Lung microvascular endothelial cell (primary cell): ENCODE data around the gene CRIM1. TPM values are rescaled to one million over a fixed set of nuclear protein-coding genes. Genes with fewer than 3 reads are reported as not detected.
A peak's percentile ranks its signal among the peaks of the same experiment; 100 is the strongest.

Experiments used
- DNase-seq, 2 donors: peaks; one replicate each; pipeline versions ENCODE4 v3.0.0 to v3.0.0-alpha.2; 2010; ENCODE audit warnings: low read depth in 2 of 2
- total RNA-seq: library from RNA; depleted of rRNA; stranded (reverse); fragments of >200 nt; gene quantifications from 2 replicates; pipeline ENCODE4 v1.2.1, GENCODE V29; 2014

CRIM1 gene
- total RNA-seq, 1 donor from 2014 or later, result 583 TPM

DNA sequence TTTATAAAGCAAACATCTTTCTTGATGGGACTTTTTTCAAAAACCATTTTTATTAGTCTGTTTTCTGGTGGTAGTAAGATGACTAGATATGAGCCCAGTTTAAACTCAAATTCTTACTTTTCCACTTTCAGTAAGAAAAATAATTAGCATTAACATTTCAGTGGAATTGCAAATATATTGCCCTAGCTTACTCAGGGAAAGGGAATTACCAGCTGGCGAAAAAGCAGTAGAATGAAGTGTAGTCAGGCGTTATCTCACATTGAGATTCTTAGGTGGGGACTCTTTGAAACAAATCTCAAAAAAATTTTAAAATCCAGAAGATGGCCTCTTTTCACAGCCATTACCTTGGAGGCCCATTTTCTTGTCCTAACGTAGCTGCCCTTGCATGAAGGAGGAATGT lies 65.8 kb downstream of the CRIM1 start:
- DNase-seq, result no peak

DNA sequence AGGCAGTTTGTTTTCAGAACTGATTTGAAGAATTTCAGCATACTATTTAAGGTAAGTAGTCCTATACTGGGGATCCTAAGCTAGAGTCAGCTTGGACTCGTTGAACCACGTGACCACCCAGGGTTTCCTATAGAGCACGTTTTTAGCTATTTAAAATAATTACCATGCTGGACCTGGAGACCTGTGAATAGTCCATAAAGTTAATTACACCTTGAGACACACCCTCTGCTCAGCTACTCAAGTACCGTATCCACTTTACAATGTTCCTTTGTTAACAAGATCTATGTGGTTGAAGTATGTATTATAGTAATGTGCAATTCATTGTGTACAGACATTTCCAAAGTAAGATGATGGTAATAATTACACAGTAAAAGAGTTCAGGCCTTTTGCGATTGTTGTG lies 67.6 kb downstream of the CRIM1 start:
- DNase-seq, result no peak

DNA sequence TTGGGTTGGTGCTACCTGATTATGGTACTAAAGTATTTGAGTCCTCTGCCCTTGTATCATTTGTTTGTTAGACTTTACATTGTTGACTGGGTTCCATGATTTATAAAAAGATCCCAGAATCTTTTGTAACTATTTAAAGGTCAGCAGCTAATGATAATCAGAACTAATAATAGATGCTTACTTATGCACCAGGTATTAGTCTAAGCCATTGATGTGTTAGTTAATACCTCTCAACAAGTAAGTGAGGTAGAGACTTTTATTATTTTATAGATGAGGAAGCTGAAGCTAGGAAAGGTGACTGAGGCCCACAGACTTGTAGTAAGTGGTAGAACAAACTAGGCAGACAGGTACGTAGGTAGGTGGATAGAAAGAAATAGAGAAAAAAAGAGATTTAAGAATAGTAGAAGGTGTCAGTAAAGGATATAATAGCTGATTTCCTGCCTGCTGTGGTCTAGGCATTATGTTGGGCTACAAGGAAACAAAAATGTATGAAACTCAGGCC lies 68.1 kb downstream of the CRIM1 start:
- no peak for DNase-seq

DNA sequence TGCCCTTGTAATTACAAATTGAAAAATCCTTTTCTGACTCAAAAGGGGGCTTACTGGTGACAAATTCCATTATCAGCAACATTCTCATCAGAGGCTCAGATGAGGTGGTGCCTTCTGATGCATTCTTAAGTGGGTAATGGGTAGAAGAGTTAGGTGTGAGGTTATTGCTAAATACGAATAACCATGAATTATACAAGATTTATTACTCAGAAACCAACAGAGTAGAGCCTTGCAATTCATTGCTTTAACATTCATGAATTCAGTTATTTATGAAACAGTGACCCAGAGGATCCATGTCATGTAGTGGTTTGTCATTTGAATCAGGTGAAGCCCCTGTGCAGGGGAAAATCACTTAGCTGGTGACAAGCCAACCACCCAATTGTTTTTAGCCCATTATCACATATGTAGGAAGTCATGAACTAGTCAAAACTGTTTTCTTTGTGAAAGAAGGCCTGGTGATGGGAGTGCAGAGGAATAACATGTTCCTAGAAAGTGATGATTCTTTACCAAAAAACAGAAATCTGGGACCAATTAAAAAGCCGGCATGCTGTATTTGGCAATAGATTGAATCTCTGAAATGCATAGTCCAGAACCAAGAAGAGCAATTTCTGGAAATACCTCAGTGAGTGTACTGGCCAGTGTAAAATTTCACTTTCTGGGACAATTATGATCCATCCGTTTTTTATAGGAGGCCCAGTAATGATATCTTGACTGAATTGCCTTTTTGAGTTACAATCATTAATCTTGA lies 70.2 kb downstream of the CRIM1 start:
- DNase-seq, result peak in 1 of 2 donors; percentile 49

DNA sequence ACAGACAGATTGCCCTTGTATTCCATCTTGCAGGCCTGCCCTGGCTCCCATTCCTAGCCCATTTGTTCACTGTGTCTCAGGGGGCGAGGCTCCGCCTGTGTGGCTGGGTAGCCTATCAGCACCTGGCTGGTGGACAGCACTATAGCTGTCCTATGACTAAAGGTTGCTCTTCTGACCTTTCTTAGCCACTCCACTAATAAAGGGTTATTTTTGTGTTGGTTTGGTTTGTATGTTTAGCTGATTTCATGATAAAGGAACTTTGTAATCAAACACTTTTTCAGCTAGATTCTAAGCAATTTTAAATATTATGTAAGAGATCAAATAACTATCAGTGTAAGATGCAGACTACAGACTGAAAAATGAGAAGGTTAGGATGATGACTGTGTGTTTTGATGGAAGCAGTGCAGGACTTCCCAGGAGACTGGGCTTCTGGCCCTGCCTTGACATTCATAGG lies 72.2 kb downstream of the CRIM1 start:
- peak in 1 of 2 donors; percentile 43 for DNase-seq

DNA sequence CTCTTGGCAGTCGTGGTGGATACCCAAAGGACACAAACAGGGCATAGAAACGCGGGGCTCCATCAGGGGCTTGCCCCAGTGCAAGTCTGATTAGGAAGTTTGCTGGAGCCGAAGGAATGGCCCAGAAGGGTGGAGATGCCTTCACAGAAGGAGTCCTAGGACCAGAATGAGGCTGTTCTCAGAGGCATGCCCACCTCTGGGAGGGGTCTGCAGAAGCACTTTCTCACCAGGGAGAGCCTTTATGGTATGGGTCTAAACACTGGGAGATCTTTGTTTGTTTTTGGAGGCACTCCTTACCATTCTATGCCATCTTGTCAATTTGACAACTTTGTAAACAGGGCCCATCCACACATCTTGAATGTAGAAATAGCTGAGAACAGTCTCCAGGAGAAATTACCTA lies 75.0 kb downstream of the CRIM1 start:
- DNase-seq, result no peak

DNA sequence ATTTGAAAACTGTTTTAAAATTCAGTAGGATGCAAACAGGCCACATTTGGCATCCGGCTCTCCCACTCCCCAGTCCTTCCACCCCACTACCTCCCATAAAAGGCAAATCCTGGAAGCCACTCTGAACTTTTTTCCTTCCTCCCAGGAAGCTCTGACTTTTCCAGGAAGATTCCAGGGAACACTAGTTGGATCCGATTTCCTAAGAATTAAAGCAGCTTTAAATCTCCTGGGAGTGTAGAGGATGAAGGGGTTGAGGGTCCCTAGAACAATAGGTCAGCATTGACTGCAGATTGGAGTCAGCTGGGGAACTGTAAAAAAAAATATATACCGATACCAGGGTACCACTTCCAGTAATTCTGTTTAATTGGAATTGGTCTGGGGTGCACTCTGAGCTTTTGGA lies 76.9 kb downstream of the CRIM1 start:
- no peak for DNase-seq

DNA sequence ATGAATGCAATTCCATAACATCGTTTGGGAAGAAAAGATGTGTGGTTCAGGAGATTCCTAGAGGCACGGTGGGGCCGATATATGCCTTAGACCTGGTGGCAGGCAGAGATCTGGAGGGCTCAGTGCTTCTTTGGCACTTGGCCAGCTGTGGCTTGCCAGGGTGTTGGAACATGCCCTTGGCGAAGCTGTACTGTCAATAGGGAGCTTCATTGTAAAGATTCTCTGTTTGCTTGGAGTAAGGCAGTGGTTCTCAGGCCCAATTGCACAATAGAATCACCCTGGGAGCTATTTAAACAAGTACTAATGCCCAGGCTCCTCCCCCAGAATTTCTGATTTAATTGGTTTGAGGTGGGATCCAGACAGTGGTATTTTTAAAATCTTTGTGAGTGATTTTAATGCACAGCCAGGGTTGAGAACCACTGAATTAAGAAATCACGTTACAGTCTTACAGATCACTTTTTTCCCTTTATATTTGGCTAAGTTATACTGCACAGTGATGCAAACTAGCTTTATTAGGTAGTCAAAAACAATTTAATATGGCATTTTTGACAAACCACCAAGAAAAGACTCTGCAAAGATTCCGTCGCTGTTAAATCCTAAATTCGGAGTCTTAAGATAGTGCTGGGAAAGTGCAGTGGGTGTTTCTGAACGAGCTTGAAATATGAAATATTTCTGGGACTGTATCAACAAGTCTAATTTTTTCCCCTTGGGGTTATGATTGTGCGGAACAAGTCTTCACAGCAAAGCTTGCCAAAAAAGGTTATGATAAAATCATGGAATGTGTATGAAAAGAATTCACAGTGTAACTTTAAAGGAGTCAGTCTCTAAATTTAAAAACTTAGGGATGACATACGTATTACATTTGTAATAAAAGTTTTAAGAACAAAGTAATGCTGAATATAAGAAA lies 78.0 kb downstream of the CRIM1 start:
- peak in 1 of 2 donors; percentile 36 for DNase-seq

DNA sequence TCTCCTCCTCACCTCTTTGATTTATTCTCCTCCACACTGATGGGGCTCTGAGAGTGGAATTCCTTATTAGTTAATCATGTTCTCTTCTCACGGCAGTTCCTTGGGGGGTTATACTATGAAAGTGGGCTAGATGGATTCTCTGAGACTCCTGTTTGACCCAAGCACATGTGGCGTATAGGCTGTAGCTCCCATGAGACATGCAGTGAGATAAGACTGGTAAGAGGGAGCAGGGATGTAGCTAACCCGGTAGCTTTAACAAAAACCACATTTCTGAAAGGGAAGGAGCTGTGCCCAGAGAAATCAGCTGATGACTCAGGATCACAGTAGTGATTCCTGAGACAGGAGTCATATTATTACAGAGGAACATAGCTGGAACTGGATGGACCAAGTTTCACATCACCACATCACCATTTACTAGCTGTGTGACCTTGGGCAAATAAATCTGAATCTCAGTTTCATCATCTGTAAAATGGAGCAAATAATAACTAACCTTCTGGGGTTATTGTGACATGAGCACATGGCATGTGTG lies 82.9 kb downstream of the CRIM1 start:
- peak in 1 of 2 donors; percentile 86 for DNase-seq

DNA sequence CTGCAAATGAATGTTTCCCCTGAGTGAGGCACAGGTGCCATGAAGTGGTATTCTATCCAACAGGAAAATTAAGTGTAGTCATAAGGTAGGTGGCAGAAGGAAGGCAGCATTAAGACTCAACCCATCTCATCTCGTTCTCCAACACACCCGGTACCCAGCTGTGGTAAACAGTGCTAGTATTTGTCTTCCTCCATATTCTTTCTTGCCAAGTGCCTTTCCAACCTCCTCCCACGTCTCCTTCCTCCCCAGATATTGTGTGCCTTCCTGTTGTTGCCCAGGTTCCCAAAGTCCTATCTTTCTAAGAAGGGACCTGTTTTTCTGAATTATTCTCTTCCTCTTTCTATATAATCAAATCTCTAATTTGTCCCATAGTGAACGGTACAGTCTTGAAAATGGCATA lies 83.5 kb downstream of the CRIM1 start:
- DNase-seq, result no peak

DNA sequence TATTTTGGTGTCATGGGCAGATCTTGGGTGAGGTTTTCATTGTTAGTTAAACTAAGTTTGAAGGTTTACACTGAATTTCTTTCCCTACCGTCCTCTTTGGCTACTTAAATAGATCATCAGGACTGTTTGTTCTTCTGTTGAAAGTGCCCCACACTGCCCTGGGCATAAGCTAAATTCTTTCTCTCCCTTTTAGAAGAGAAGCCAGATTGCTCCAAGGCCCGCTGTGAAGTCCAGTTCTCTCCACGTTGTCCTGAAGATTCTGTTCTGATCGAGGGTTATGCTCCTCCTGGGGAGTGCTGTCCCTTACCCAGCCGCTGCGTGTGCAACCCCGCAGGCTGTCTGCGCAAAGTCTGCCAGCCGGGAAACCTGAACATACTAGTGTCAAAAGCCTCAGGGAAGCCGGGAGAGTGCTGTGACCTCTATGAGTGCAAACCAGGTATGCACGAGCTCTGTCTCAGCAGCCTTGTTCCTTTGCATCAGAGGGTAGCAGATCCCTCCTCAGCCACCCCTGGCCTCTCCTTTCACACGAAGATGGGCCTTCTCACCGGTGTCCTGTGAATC lies 85.6 kb downstream of the CRIM1 start:
- no peak for DNase-seq

DNA sequence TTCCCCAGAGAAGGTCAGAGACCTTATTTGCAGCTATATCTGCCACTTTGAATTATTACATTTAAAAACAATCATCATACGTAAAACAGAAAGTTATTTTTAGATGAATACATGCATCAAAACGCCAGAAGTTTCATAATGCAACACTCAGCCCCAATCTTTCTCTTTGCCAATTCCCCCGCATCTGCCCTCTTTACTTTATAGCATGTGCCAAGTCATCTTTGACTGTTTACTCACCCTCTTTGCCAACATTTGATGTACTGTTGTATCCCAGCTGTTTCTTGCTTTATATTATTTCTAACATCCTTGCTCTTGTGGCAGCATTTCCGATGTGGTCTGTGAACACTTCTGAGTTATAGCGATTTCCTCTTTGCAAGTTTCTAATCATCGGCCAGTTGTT lies 86.2 kb downstream of the CRIM1 start:
- peak in 1 of 2 donors; percentile 72 for DNase-seq

DNA sequence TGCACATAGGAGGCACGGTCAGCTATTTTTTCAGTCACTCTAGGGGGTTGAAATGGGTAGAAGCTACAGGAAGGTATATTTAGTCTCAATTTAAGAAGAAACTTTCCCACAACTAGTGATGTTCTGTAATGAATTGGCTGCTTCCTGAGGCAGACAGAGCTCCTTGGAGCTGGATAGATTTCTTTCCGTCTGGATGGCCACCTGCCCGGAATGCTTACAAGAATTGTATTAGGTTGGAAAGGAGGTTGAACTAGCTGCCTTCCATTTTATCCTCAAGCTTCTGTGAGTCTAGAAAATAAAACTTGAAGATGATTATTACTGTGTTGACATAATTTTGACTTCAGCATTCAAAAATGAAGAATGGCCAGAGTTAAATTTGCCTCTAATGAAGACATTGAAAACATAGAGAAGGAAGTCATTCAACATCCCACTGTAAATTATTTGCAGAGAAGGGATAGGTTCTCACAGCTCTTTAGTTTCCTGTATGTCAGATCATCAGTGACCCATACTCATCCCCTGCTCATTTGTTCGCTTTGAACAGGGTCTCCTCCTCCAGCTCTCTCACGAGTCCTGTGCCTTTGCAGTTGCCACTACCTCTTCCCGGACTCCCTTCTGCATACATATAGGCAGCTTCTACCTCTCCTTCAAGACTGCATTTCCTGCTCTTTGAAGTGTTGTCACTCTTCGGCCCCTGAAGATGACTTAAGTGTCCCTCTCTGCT lies 88.8 kb downstream of the CRIM1 start:
- peak in 1 of 2 donors; percentile 64 for DNase-seq

DNA sequence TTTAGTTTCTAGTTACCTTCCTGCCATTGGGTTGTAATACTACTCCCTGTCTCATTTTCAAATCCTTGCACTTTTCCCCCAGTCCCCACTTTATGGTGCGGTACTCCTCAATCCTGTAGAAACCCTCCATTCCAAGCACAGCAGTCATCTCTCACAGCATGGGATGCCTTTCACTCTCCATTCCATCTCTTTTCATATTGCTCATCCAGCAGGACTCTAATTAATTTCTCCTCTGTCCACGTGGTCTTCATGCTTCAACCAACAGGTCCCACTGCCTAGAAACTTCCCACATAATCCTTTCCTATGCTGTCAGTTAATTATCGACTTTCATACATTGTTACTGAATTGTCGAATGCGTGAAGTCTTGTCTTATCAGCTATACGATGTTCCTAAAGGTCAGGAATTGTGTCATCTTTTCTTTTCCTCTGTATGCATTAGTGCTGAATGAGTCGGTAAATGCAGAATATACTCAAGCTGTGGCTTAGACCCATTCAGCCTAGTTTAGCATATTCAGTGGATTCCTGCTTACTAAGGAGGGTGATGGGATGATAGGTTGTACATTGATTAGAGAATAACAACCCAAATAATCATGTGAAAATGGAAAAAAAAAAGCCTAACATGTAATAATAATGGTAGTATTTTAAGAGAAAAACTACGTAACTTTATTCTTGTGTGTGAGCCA lies 89.7 kb downstream of the CRIM1 start:
- no peak for DNase-seq

DNA sequence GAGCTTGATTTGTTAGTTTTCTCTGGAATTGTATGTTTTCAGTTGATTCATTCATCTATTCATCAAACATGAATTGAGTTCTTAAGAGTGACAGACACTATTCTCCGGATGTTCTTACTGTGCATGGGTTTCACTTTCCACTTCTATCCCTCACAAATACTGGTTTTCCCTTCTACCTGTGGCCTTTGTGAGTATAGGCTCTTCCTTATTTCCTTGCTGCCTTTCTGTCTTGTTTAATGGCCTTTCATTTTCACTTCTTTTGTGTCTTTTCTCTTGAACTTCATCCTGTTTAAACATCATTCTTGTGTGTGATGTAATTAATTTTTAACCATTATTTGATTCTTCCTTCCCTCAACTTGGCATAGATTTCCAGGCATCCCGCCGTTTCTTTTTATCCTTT lies 90.7 kb downstream of the CRIM1 start:
- no peak for DNase-seq

DNA sequence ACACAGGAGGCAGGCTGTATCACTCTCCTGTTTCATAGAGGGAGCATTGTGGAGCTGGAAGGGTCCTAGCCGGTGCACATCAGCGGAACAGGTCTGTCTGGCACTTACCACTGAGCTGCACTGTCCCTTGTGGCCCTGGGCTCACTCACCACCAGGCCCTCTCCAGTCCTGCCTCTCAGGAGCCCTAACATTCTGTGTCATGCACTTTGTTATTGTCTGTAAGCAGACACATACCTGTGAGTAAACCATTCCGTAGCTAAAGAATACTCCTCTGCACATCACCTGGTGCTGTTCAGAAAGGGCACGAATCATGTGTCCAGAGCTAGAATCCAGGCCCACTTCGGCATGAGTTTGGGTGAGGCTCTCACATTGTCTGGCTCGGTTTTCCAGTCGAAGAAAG lies 93.6 kb downstream of the CRIM1 start:
- no peak for DNase-seq

DNA sequence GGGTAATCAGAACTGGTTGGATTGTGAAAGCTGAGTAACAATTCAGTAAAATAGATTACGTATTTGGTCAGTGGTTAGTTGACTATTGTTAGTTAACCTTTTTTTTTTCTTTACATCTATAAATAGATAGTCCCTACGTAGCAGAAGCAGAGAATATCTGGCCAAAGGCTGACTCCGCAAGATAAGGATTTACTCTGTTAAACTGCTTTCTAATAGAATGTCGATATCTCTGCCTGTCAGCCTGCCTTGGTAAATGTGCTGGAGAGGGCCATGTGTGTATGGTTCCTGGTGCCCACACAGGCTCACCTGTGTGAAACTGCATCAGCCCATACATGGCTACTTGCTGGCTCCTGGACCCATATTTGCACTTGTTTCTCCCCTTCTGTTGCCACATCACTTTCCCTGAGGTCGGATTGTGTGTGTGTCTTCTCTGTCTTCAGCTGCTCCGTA lies 94.4 kb downstream of the CRIM1 start:
- peak in 1 of 2 donors; percentile 55 for DNase-seq

DNA sequence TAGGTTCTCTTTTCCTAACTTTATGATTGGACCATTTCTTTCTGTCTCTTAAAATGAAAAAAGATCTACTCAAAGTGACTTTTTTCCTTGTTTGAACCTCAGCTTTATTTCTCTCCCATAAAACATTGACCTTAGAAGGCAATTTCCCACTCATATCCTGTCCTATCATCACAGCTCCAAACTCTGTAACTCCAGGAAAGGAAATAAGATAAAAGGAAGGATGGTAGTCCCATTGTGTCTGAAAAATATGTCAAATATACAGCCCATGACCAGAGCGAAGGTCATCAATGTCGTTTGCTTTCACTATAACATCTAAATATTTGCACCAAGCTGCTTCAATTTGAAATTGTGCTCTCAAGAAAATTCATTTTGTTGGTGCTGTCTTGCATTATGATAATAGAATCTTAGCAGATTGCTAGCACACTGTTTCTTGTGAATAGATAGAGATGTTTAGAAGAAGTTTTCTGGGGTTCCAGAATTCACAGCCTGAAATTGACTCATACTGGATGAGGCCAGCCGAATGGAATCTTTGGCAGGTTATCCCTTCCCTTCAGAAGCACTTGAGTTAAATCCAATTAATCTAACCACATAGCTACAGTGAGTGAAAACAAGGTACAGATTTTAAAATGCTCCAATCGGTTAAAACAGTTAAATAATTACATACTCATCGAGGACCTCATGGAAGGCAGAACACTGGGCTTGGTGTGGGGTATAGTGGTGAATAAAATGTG lies 95.1 kb downstream of the CRIM1 start:
- peak; percentile 78 to 86 for DNase-seq

DNA sequence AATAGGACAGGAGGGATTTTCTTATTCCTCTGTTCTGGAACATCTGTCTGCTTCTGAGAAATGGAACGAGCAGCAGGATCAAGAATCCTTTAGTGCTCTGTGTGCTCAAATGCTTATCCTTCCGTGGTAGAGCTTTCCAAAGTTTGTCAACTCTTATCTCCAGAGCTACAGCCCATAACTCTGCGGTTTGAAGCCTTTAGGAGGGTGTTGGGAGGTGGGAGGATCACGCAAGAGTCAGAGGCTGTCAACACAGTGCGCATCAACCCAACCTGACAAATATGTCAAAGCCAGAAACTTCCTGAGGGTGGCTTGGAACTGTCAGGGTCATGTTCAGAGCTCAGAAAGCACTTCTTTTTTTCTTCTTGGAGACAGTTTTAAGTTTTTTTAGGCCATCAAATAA lies 95.9 kb downstream of the CRIM1 start:
- peak in 1 of 2 donors; percentile 41 for DNase-seq

DNA sequence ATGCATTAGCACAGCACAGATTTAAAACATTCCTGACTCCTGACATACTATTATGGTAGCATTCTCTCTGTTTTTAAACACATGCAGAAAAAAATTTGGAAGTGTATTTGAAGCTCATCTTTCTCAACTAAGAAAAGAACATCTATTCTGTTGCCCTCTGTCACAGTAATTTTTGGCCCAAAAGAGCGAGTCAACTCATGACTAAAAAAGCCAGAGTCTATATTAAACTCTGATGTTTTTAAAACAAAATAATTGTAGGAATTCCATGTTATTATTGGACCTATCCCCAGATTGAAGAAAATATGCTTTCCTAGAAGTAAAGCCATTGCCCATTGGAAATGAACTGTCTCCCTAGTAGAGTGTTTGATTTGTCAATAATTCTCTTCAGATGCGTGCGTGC lies 96.7 kb downstream of the CRIM1 start:
- DNase-seq, result peak in 1 of 2 donors; percentile 79
